Activated CD8-positive, alpha-beta memory T cell treated with anti-CD3 and anti-CD28 coated beads for 36 hours (primary cell): Measurements from ENCODE around the gene TNFAIP8. TPM values are rescaled to one million over a fixed set of nuclear protein-coding genes. Genes with fewer than 3 reads are reported as not detected.

ENCODE experiments used
- CTCF ChIA-PET: fragments of 350-600 bp; sonication (Branson Sonifier 250); formaldehyde crosslinking; loops from one replicate; lab custom pipeline; 2021; ENCODE audit warnings: antibody characterized with exemption; lab: Charles Lee
- POLR2A ChIA-PET: fragments of 350-600 bp; sonication (Branson Sonifier 250); formaldehyde crosslinking; loops from one replicate; lab custom pipeline; 2021; ENCODE audit warnings: antibody characterized with exemption; lab: Charles Lee
- total RNA-seq, 2 experiments: library from RNA; stranded (reverse); gene quantifications; one replicate each; pipeline ENCODE4 v1.2.3, GENCODE V29; 2021

The TNFAIP8 gene
- total RNA-seq, 2 experiments from 2014 or later = 251 to 263 TPM

- ChIA-PET CTCF (interaction anchor here (1.0 to 3.8 kb wide), 7 partner anchors 8 to 47 kb away, joined by 3 to 15 read pairs (median 7); no protein-coding TSS in a partner anchor), POLR2A (interaction anchor here (1.0 to 5.1 kb wide), 7 partner anchors 9 to 26 kb away, joined by 3 to 32 read pairs (median 5); no protein-coding TSS in a partner anchor)
These were observed 578 bp upstream of the TNFAIP8 start for GRCh38 chr5:119355244-119355638.

GRCh38 chr5:119356612-119357188, 881 bp downstream of the TNFAIP8 start:
- ChIA-PET POLR2A (interaction anchor here (1.2 to 5.1 kb wide), 9 partner anchors 9 to 41 kb away, joined by 3 to 32 read pairs (median 8); no protein-coding TSS in a partner anchor), CTCF (interaction anchor here (0.7 to 3.8 kb wide), 12 partner anchors 10 to 369 kb away, joined by 3 to 15 read pairs (median 4); partner anchors contain the start of gene DTWD2)

GRCh38 chr5:119357270-119357669, 1.5 kb downstream of the TNFAIP8 start:
- ChIA-PET CTCF (interaction anchor here (0.7 to 3.8 kb wide), 7 partner anchors 10 to 55 kb away, joined by 3 to 15 read pairs (median 5); no protein-coding TSS in a partner anchor), POLR2A (interaction anchor here (1.4 to 5.1 kb wide), 5 partner anchors 8 to 29 kb away, joined by 8 to 32 read pairs (median 15); no protein-coding TSS in a partner anchor)

GRCh38 chr5:119357808-119358529, 2.1 kb downstream of the TNFAIP8 start:
- CTCF ChIA-PET = interaction anchor here (0.7 to 3.8 kb wide), 5 partner anchors 9 to 45 kb away, joined by 3 to 15 read pairs (median 7); no protein-coding TSS in a partner anchor
- POLR2A ChIA-PET = interaction anchor here (1.4 to 5.1 kb wide), 5 partner anchors 8 to 30 kb away, joined by 8 to 32 read pairs (median 15); no protein-coding TSS in a partner anchor

- ChIA-PET CTCF (interaction anchor here (3.8 kb wide), 1 partner anchor 9 kb away, joined by 15 read pairs; no protein-coding TSS in a partner anchor), POLR2A (interaction anchor here (1.1 to 5.1 kb wide), 5 partner anchors 7 to 31 kb away, joined by 3 to 32 read pairs (median 15); no protein-coding TSS in a partner anchor)
These were observed 2.7 kb downstream of the TNFAIP8 start for GRCh38 chr5:119358530-119358900.

GRCh38 chr5:119358901-119359603, 3.2 kb downstream of the TNFAIP8 start:
- CTCF ChIA-PET = interaction anchor here (0.8 kb wide), 1 partner anchor 15 kb away, joined by 4 read pairs; no protein-coding TSS in a partner anchor
- POLR2A ChIA-PET = interaction anchor here (0.8 to 3.7 kb wide), 4 partner anchors 13 to 44 kb away, joined by 3 to 15 read pairs (median 3); no protein-coding TSS in a partner anchor

GRCh38 chr5:119359737-119360413, 4.1 kb downstream of the TNFAIP8 start:
- POLR2A ChIA-PET = interaction anchor here (0.8 to 1.1 kb wide), 3 partner anchors 14 to 44 kb away, joined by 3 read pairs; no protein-coding TSS in a partner anchor
- CTCF ChIA-PET = interaction anchor here (0.6 to 1.0 kb wide), 3 partner anchors 14 to 44 kb away, joined by 3 to 4 read pairs (median 3); no protein-coding TSS in a partner anchor

GRCh38 chr5:119360905-119361593, 5.2 kb downstream of the TNFAIP8 start:
- ChIA-PET POLR2A (no interaction called here), CTCF (interaction anchor here (1.0 to 1.2 kb wide), 2 partner anchors 45 to 93 kb away, joined by 3 read pairs; no protein-coding TSS in a partner anchor)

- CTCF ChIA-PET = interaction anchor here (0.6 to 1.4 kb wide), 3 partner anchors 15 to 93 kb away, joined by 3 read pairs; no protein-coding TSS in a partner anchor
- POLR2A ChIA-PET = interaction anchor here (1.5 kb wide), 2 partner anchors 18 to 23 kb away, joined by 3 read pairs; no protein-coding TSS in a partner anchor
These were observed 5.8 kb downstream of the TNFAIP8 start for GRCh38 chr5:119361594-119362125.

GRCh38 chr5:119362714-119363113, 6.9 kb downstream of the TNFAIP8 start:
- ChIA-PET POLR2A (interaction anchor here (1.5 kb wide), 2 partner anchors 19 to 24 kb away, joined by 3 read pairs; no protein-coding TSS in a partner anchor), CTCF (interaction anchor here (0.7 to 1.4 kb wide), 3 partner anchors 16 to 86 kb away, joined by 3 read pairs; no protein-coding TSS in a partner anchor)

GRCh38 chr5:119363271-119363670, 7.5 kb downstream of the TNFAIP8 start:
- POLR2A ChIA-PET = interaction anchor here (1.5 kb wide), 1 partner anchor 20 kb away, joined by 3 read pairs; no protein-coding TSS in a partner anchor
- CTCF ChIA-PET = interaction anchor here (0.7 to 0.8 kb wide), 2 partner anchors 23 to 86 kb away, joined by 3 read pairs; no protein-coding TSS in a partner anchor

- CTCF ChIA-PET = interaction anchor here (0.6 to 1.5 kb wide), 3 partner anchors 9 to 269 kb away, joined by 3 to 8 read pairs (median 3); no protein-coding TSS in a partner anchor
- POLR2A ChIA-PET = interaction anchor here (0.7 to 3.5 kb wide), 5 partner anchors 8 to 90 kb away, joined by 3 to 32 read pairs (median 5); partner anchors contain the start of gene TNFAIP8
These were observed 8.1 kb downstream of the TNFAIP8 start for GRCh38 chr5:119363936-119364335.

GRCh38 chr5:119365847-119366539, 10.2 kb downstream of the TNFAIP8 start:
- POLR2A ChIA-PET = interaction anchor here (1.4 to 3.5 kb wide), 3 partner anchors 10 to 34 kb away, joined by 3 to 32 read pairs (median 5); partner anchors contain the start of gene TNFAIP8
- CTCF ChIA-PET = interaction anchor here (0.8 to 3.7 kb wide), 4 partner anchors 10 to 95 kb away, joined by 3 to 15 read pairs (median 4); partner anchors contain the start of gene TNFAIP8

GRCh38 chr5:119366540-119366881, 10.7 kb downstream of the TNFAIP8 start:
- CTCF ChIA-PET = interaction anchor here (1.3 to 3.7 kb wide), 3 partner anchors 10 to 95 kb away, joined by 3 to 15 read pairs (median 4); partner anchors contain the start of gene TNFAIP8
- POLR2A ChIA-PET = interaction anchor here (1.4 to 3.5 kb wide), 4 partner anchors 11 to 34 kb away, joined by 3 to 32 read pairs (median 5); partner anchors contain the start of gene TNFAIP8
